T follicular helper cell (primary cell): Measurements from ENCODE around the gene RILPL2.
"Not testable (repeated sequence)": the region's sequence is repeated elsewhere in the genome, so short reads cannot be mapped to it uniquely, and the experiment has no call there.

Source experiments
- DNase-seq: peaks from one replicate; pipeline ENCODE4 v3.0.0-alpha.2; 2020; ENCODE audit warnings: low read depth

The RILPL2 gene

GRCh38 chr12:123404581-123404980, 31.9 kb downstream of the RILPL2 start:
- DNase-seq, result no peak

DNA sequence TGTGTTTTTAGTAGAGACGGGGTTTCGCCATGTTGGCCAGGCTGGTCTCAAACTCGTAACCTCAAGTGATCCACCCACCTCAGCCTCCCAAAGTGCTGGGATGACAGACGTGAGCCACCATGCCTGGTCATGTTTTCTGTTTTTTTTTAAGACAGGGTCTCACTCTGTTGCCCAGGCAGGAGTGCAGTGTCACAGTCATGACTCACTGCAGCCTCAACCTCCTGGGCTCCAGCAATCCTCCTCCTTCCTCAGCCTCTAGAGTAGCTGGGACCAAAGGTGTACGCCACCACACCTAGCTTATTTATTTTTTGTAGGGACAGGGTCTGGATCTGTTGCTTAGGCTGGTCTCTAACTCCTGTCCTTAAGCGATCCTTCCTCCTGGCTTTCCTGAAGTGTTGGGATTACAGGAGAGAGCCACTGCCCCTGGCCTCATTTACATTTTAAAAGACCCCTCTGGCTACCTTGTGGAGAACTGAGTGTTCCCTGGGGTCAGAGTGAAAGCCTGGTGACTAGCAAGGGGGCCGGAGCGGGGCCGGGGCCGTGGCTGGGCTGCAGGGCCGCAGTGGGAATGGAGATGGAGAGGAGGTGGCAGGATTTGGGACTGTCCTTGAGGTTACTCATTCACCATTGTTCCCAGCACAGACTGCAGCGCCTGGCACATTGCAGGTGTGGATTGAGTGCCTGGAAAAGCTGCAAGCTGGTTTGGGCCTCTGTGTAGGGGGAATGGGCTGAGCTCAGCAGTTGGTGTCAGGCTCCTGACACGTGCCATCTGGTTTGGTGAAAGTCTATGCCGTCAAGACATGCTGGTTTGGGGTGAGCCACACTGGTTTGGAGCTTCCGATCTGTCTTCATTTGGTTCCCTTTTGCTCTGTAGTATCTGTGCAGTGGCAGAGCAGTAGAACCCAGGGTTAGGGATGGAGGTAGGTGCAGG, 34.5 kb downstream of the RILPL2 start:
- no peak for DNase-seq

GRCh38 chr12:123399255-123399617, 37.2 kb downstream of the RILPL2 start:
- no peak for DNase-seq

DNA sequence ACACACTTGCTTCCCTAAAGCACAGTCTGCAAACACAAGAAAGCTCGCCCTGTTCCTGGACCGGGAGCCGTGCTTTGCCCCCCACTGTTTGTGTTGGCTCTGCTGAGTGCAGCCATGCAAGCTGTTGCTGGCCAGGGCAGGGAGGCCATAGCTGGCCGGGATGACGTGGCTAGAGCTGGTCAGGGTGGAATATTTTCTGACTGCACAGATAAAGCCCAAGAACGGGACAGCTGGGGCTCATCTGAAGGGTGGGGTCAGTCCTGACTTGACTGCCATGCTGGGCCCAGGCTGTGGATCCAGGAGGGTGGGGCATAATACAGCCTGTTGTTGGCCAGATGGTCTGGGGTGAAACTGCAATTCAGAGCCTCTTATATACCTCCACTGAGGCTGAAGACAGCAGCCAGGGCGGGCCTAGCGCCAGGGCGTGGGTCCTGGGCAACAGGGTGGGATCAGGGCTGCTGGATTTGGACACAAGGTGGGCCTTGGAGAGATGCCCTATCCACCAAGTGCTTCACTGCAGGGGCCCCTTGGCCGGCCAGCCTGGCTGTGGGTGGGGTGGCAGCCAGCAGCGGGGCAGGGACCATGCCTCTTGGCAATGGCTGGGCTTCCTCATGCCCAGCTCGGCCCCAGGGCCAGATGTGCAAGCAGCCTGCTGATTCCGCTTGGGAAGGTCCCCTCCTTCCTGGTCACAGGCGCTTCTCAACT, 37.8 kb downstream of the RILPL2 start:
- DNase-seq, result no peak

GRCh38 chr12:123398177-123398549, 38.3 kb downstream of the RILPL2 start:
- DNase-seq, result no peak

DNA sequence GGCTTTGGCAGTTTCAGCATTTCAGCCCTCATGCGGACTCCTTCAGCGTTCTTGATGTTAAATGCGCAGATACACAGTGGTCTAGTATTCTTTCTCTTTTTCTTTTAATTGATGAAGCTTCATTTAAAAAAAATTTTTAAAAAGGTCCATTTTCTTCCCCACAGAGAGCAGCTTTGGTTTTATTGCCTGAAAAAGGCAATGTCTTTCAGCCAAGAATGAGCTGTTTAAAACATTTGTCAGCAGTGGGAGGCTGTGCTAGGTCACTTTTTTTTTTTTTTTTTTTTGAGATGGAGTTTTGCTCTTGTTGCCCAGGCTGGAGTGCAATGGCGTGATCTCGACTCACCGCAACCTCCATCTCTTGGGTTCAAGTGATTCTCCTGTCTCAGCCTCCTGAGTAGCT, 39.1 kb downstream of the RILPL2 start:
- no peak for DNase-seq

DNA sequence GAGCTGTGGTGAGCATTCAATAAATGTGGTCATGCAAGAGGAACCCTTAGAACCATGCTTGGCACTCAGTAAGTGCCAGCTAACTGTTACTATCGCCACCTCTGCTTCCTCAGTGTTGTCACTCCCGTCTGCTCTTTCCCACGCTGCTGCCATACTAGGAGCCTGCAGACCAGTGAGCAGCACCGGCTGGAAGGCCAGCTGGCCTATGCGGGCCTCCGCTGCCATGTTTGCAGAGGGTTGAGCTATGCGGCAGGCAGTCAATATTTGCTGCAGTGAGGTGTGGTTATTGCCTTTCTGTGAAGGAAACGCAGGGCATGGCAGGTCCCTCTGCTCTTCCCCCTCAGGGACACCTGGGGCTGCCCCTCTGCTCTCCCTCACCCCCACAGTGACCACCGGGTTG, 39.5 kb downstream of the RILPL2 start:
- DNase-seq, result no peak

- DNase-seq, result no peak
Observed at GRCh38 chr12:123396543-123396942, 39.9 kb downstream of the RILPL2 start.

DNA sequence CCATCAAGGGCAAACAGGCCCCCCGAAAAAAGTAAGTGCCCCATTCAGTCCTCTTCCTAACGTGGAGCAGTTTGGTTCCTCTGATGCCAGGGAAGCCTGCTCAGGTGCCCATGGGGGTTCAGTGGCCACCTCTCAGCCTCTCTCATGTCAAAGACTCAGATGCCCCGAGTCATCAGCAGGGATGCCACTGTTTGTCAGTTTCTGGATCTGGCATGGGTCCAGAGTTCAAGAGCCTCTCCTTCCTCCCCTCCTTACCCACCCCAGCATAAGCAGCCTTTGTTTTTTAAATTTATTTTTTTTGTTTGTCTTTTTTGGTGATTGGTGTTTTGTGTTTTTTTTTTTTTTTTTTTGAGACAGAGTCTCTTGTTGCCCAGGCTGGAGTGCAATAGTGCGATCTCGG, 41.2 kb downstream of the RILPL2 start:
- DNase-seq, result no peak

GRCh38 chr12:123393747-123394146, 42.7 kb downstream of the RILPL2 start:
- DNase-seq, result no peak

- DNase-seq, result no peak
Observed at GRCh38 chr12:123391546-123392343, 44.7 kb downstream of the RILPL2 start.

DNA sequence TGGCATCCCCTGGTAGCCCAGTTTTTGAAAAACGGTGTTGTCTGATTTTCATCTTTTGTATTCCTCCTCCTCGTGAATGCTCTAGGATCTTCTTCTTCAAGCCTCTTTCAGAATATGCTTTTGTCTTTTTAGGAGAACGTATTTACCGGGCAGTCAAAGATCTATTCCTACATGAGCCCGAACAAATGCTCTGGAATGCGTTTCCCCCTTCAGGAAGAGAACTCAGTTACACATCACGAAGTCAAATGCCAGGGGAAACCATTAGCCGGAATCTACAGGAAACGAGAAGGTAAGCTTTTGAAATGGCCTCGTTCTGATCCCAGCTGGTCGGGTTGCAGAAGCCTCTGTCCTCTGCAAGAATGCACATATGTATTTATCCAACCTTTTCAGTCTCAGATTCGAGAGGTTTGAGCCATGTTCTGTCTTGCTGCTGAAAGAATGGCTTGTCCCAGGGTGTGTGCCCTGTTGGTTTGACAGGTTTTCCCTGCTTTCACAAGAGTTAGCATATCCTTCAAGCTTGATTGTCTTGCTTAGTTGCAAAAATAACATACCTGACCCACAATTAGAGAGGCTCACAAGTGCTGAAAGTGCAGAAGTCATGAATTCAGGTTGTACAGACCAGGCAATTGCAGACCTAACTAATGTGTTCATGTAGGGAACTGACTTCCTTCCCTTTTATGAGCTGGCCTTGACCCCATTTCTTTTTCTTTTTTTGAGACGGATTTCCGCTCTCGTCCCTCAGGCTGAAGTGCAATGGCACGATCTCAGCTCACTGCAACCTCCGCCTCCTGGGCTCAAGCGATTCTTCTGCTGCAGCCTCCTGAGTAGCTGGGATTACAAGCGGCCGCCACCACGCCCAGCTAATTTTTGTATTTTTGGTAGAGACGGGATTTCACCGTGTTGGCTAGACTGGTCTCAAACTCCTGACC, 45.7 kb downstream of the RILPL2 start:
- no peak for DNase-seq

- no peak for DNase-seq
Observed at GRCh38 chr12:123389560-123390351, 46.7 kb downstream of the RILPL2 start.

- no peak for DNase-seq
Observed at GRCh38 chr12:123388951-123389559, 47.4 kb downstream of the RILPL2 start.

DNA sequence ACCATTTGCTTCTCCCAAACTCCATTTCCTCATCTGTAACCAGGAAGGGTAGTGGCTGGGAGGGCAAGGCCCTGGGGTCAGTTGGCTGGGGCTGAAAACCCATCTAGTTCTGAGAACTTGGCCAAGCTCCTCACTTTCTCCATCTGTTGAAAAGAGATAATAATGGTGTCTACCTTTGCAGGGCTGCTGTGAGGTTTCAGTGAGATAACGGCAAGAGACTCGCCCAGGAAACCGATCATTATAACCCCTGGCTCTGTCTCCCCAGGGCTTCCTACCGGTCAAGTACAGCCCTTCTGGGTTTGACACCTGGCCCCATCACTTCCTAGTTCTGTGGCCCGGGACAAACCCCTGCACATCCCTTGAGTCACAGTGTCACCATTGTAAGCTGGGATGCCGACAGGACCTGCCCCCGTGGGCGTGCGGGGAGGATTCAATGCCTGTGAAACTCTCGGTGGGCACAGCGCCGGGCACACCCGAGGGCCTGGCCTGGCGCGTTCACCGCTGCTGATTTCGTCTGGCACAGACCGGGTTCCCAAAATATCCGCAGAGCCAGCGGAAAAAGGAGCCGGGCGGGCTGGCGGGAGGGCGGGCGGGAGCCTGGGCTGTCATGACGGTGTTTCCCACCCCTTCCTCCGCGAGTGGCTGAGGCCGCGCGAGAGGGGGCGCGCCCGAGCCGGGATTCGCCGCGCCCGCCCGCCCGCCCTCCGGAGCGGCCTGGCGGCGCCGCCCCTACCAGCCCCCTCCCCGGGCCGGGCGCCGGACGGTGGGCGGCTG, 48.1 kb downstream of the RILPL2 start:
- DNase-seq, result peak; percentile 70

GRCh38 chr12:123387508-123388176, 48.8 kb downstream of the RILPL2 start:
- no peak for DNase-seq

DNA sequence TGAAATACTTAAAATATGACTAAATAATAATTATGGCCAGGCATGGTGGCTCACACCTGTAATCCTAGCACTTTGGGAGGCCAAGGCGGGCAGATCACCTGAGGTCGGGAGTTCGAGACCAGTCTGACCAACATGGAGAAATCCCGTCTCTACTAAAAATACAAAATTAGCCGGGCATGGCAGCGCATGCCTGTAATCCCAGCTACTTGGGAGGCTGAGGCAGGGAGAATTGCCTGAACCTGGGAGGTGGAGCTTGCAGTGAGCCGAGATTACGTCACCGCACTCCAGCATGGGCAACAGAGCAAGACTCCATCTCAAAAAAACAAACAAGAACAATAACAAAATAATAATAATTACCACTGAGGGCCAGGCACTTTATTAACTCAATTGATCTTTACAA, 50.9 kb downstream of the RILPL2 start:
- DNase-seq, result not testable (repeated sequence)

DNA sequence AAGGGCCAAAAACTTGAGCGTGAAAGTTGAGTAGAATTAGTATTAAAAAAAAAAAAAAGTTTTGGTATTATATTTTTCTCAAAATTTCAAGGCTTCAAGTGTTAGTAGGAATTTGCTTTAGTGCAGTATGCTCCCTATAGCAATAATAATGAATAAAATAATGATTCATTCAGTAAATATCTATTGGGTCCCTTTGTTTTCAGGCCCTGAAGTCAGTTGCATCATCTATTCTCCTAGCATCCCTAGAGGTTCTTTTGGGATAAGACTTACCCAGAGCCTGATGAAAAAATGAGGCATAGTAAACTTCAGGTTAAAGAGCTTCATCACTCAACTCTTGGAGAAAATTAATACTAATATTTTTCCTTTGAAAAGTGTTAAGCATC, 51.5 kb downstream of the RILPL2 start:
- DNase-seq, result no peak
